SH-SY5Y (cell line): ENCODE results near the gene SLX9.

Experiments used
- GATA2 ChIP-seq: IDR thresholded peaks from 2 replicates; pipeline ENCODE4 v1.6.1; 2011; ENCODE audit warnings: mild to moderate bottlenecking, low read depth, low read length
- GATA3 ChIP-seq: IDR thresholded peaks from 2 replicates; pipeline ENCODE4 v1.6.1; 2011; ENCODE audit warnings: low read depth, mild to moderate bottlenecking, low read length, moderate library complexity

DNA sequence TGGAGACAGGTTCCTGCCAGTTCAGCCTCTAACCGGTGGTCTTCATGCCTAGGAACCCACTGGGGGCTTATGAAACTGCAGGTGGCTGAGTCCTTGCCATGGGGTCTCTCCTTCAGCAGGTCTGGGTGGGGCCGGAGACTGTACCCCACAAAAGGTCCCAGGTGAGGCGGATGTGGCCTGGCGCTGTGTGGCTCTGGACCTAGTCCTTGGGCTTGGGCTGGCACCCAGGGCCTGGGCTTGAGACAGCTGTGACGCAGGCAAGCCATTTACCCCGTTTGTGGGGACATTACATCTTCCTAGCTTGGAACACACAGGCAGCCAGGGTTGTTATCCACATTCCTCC lies 5.9 kb upstream of the SLX9 start:
- TF ChIP-seq GATA3 (no peak), GATA2 (no peak)
